Pancreas (tissue), 10 donors: ENCODE data around the gene PKP4. TPM values are rescaled to one million over a fixed set of nuclear protein-coding genes. Genes with fewer than 3 reads are reported as not detected.

ENCODE experiments used
- ATAC-seq, 4 donors: fragments of 200-7000 bp; cut with Tn5 transposase; one replicate each; pipeline versions ENCODE4 v1.8.0 to v1.9.1; 2020; ENCODE audit warnings: mild to moderate bottlenecking in 4 of 4, moderate library complexity in 4 of 4
- DNase-seq, 6 donors: peaks; one replicate each; pipeline ENCODE4 v3.0.0-alpha.2; 2020
- FAIRE-seq: peaks from 2 replicates; lab custom pipeline; 2012; peaks lifted over from hg19 to GRCh38; lab: Jason Lieb, UNC
- H3K27ac ChIP-seq, 4 donors: fragments of 200-600 bp; sonication (generic); 1 replicate in 3 of 4; 2 replicates in 1 of 4; pipeline versions ENCODE4 v1.5.0 to v1.8.0; 2020
- H3K27me3 ChIP-seq, 4 donors: fragments of 200-600 bp; one replicate each; pipeline ENCODE4 v1.8.0; 2021
- H3K36me3 ChIP-seq, 3 donors: fragments of 200-600 bp; sonication (generic) in 1 of 3; one replicate each; pipeline versions ENCODE4 v1.5.0 to v1.8.0; 2020 to 2021
- H3K4me1 ChIP-seq, 3 donors: fragments of 200-600 bp; one replicate each; pipeline ENCODE4 v1.8.0; 2021
- H3K4me3 ChIP-seq, 4 donors: fragments of 200-600 bp; sonication (generic) in 2 of 4; one replicate each; pipeline versions ENCODE4 v1.5.0 to v1.8.0; 2020 to 2021
- H3K9me3 ChIP-seq, 4 donors: fragments of 200-600 bp; one replicate each; pipeline ENCODE4 v1.8.0; 2021
- WGBS, 2 donors: extraction: QIAGEN DNeasy Blood & Tissue Kit; methylation state at CpG; one replicate each; pipeline ENCODE4 v1.1.7; 2013; 5-methylcytosine and 5-hydroxymethylcytosine counted together
- intact Hi-C, 3 donors: fragments of 100-400 bp; cut with DNase I; formaldehyde crosslinking; loops; one replicate each; pipeline versions ENCODE4 v1.11.1 to v1.14.2; 2022
- polyA plus RNA-seq, 2 donors: library from polyadenylated mRNA; stranded (reverse); fragments of 200-250 nt; gene quantifications; one replicate each; pipeline ENCODE4 v1.2.3, GENCODE V29; 2013
- total RNA-seq, 6 donors: library from RNA; stranded (reverse); fragmentation: NEBNext Ultra II Directional in 4 of 6; extraction: Animal tissue kit (Norgen Biotek cat#: 25700) in 4 of 6; gene quantifications; one replicate each; pipeline versions ENCODE4 v1.2.1 to v1.2.4, GENCODE V29; 2021 to 2023
- TF ChIP-seq, protein P1 (sequence below), 4 donors: fragments of 200-600 bp; sonication (generic) in 3 of 4; IDR thresholded peaks; one replicate each; pipeline versions ENCODE4 v1.5.0 to v1.8.0; 2021; ENCODE audit warnings: antibody characterized with exemption in 4 of 4
- donor health status: healthy with polysubstance abuse.
- donor health status: DM: no; HTN: no; CAD: no; lungs with moderate emphysema.
- donor health status: DM: no; HTN: no; CAD: no.
- donor health status: control.
- donor health status: control.
- donor health status: Bipolar disorder and iron deficiency.
- donor health status: DM: yes; HTN: yes; CAD: no.
- donor health status: DM: no; HTN: no; CAD: no.
- donor health status: DM: no; HTN: no; CAD: no.
- donor health status: DM: yes; HTN: yes; CAD: no.

Gene PKP4
- total and polyA plus RNA-seq, 8 donors = 20.4 to 46.2 (median 28.8) TPM

DNA sequence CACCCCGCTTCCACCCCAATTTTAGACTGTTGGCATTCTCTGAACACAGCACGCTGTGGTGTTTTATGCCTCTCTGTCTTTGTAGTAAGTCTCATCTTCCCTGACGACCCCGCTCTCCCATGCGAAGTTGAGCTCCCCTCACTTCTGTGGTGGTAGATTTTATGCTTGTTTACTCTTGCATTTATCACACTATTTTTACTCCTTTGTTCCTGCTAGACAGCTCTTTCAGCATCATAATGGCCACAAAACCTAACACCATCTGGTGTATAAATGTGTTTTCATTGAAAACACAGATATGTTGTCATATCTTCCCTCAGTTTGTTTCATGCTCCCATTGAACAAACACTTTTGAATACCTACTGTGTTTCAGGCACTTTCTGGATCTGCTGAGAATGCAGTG, 57.1 kb downstream of the PKP4 start:
- 91% methylated on average over 5 of the region's 5 CpGs for WGBS, 2 donors
- intact Hi-C loops = no loop called here
- FAIRE-seq = no peak
- no peaks in the 10 kb centered on the region for H3K9me3 ChIP-seq
- TF ChIP-seq, protein P1, sequence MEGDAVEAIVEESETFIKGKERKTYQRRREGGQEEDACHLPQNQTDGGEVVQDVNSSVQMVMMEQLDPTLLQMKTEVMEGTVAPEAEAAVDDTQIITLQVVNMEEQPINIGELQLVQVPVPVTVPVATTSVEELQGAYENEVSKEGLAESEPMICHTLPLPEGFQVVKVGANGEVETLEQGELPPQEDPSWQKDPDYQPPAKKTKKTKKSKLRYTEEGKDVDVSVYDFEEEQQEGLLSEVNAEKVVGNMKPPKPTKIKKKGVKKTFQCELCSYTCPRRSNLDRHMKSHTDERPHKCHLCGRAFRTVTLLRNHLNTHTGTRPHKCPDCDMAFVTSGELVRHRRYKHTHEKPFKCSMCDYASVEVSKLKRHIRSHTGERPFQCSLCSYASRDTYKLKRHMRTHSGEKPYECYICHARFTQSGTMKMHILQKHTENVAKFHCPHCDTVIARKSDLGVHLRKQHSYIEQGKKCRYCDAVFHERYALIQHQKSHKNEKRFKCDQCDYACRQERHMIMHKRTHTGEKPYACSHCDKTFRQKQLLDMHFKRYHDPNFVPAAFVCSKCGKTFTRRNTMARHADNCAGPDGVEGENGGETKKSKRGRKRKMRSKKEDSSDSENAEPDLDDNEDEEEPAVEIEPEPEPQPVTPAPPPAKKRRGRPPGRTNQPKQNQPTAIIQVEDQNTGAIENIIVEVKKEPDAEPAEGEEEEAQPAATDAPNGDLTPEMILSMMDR (IDR thresholded peaks at IDR 0.05) = no peak
- no peaks in the 10 kb centered on the region for H3K27me3 ChIP-seq
- peaks cover 0 to 11% (median 0%) of the 10 kb centered on the region in 3 donors for H3K4me1 ChIP-seq
- H3K4me3 ChIP-seq = no peak overlapping the region
- no peak for ATAC-seq
- H3K36me3 ChIP-seq = no peaks in the 10 kb centered on the region
- H3K27ac ChIP-seq = no peak overlapping the region
- DNase-seq = no peak

DNA sequence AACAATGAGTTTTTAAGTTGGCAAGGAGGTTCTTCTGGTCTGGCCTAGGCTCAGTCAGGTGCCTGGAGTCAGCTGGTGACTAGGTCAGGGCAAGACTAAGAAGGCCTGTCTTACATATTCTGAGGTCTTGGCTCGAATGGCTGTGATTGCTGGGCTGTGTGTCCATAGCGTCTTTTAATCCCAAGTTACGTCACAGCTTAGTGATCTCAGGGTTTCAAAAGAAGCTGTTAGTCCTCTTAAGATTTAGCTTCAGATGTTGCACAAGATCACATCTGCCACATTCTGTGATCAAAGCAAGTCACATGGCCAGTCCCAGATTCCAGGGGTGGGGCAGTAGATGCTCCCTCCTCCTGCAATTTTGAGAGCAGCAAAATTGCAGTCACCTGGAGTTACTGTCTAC, 61.3 kb downstream of the PKP4 start:
- no peaks in the 10 kb centered on the region for H3K9me3 ChIP-seq
- H3K36me3 ChIP-seq = no peaks in the 10 kb centered on the region
- FAIRE-seq = no peak
- DNase-seq = no peak
- H3K4me1 ChIP-seq = peaks cover 0 to 6% (median 0%) of the 10 kb centered on the region in 3 donors
- H3K27me3 ChIP-seq = no peaks in the 10 kb centered on the region
- TF ChIP-seq, protein P1 (IDR thresholded peaks at IDR 0.05) = no peak
- no peak overlapping the region for H3K4me3 ChIP-seq
- intact Hi-C loops = no loop called here
- H3K27ac ChIP-seq = no peak overlapping the region
- 82 to 86% methylated on average over 3 of the region's 3 CpGs for WGBS, 2 donors
- ATAC-seq = peak in 2 of 4 donors; percentile 23 to 39

DNA sequence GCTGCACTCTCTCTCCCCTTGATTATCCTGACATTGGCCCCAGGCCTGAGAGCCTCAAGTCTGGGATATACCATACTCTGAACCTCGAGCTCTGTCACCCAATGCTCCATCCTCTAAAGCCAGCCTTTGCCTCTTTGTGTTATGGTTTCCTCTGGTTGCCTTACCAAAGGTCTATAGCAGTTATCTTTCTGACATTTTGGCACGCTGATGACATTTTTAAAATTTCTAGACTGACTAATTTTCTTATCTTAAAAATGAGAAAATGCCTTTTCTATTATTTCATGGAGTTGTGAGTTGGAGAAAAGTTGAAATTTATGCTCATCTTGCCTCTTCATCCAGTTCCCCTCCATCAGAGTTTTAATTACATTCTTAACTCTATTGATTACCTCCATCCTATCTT, 62.7 kb downstream of the PKP4 start:
- DNase-seq = no peak
- intact Hi-C loops = no loop called here
- FAIRE-seq = no peak
- Histone ChIP-seq H3K4me3 (no peak overlapping the region), H3K27ac (no peak overlapping the region), H3K36me3 (no peaks in the 10 kb centered on the region), H3K9me3 (no peaks in the 10 kb centered on the region), H3K4me1 (peaks cover 0 to 6% (median 0%) of the 10 kb centered on the region in 3 donors), H3K27me3 (no peaks in the 10 kb centered on the region)
- WGBS, 2 donors = 93 to 96% methylated on average over 2 of the region's 2 CpGs
- ATAC-seq = no peak
- TF ChIP-seq, protein P1 (IDR thresholded peaks at IDR 0.05) = no peak

DNA sequence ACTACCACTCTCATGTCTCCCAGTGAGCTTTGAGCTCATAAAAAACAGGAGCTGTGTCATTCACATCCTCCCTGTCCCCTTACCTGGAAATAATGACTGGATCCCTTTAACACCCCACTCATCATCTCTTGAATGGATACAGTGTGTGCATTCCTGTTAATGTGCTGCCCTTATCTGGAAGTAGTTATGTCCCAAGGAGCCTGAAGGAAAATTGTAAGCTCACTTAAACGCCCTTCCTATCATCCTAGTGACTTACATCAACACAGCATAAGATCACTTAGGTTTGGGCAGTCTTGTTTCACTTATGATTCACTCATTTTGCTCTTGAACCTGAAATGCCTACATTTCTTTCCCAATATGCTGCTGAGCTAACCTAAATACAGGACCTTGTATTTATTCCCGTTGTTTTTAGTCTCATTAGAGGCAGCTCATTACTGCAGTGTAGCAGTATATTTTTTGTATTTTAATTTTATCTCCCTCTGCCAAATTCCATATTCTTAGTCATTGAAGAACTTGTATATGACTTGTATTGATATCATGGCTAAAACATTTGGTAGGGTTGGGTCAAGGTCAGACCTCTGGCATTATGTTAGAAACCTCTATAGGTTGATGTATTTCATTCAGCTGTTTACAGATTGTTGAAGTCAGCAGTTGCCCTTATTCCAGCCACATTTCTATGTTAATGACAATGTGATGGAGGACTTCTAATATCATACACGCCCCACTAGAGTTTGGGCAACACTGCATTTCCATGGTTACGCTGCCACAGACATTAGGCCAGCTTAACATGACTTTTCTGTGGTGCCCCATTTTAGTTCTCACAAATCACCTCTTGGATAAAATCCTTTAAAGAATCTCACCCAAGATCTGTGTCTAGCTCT, 72.9 kb downstream of the PKP4 start:
- H3K27ac ChIP-seq = no peak overlapping the region
- DNase-seq (no peak), ATAC-seq (no peak), FAIRE-seq (no peak)
- no peaks in the 10 kb centered on the region for H3K36me3 ChIP-seq
- no peaks in the 10 kb centered on the region for H3K9me3 ChIP-seq
- H3K4me3 ChIP-seq = no peak overlapping the region
- 86 to 90% methylated on average over 4 of the region's 4 CpGs for WGBS, 2 donors
- TF ChIP-seq, protein P1 (IDR thresholded peaks at IDR 0.05) = no peak
- H3K27me3 ChIP-seq = no peaks in the 10 kb centered on the region
- intact Hi-C loops = no loop called here
- no peaks in the 10 kb centered on the region for H3K4me1 ChIP-seq

DNA sequence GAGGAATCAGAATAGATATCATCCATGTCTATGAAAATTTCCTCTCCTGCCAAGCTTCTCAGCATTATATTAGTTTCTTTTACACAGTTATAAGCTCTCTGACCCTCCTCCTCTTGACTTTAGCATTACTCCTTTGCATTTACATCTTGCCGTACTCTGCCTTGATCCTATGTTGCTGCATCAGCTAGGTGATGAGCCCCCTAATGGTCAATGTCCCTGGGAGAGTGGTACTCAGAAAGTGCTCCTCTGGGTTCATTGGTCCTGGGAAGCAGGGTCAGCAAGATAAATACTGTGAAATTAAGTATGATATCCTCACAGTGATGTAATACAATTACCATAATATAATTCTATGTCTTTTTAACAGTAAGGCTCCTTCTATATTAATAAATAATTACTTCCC, 74.1 kb downstream of the PKP4 start:
- ATAC-seq (no peak), DNase-seq (no peak), FAIRE-seq (no peak)
- intact Hi-C loops = no loop called here
- H3K36me3 ChIP-seq = no peaks in the 10 kb centered on the region
- WGBS, 2 donors = 92 to 100% methylated on average over 1 of the region's 1 CpG
- no peak overlapping the region for H3K4me3 ChIP-seq
- TF ChIP-seq, protein P1 (IDR thresholded peaks at IDR 0.05) = no peak
- no peaks in the 10 kb centered on the region for H3K9me3 ChIP-seq
- no peaks in the 10 kb centered on the region for H3K27me3 ChIP-seq
- H3K27ac ChIP-seq = no peak overlapping the region
- H3K4me1 ChIP-seq = no peaks in the 10 kb centered on the region
